Embryonic facial prominence (tissue), 1 donor: Measurements from ENCODE around the gene SMIM8.
A peak's percentile ranks its signal among the peaks of the same experiment; 100 is the strongest.
"Not testable (repeated sequence)": the region's sequence is repeated elsewhere in the genome, so short reads cannot be mapped to it uniquely, and the experiment has no call there.

Source experiments
- DNase-seq: peaks from one replicate; pipeline ENCODE4 v3.0.0-alpha.2; 2016; ENCODE audit errors: extremely low spot score

Gene SMIM8, protein sequence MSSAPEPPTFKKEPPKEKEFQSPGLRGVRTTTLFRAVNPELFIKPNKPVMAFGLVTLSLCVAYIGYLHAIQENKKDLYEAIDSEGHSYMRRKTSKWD

DNA sequence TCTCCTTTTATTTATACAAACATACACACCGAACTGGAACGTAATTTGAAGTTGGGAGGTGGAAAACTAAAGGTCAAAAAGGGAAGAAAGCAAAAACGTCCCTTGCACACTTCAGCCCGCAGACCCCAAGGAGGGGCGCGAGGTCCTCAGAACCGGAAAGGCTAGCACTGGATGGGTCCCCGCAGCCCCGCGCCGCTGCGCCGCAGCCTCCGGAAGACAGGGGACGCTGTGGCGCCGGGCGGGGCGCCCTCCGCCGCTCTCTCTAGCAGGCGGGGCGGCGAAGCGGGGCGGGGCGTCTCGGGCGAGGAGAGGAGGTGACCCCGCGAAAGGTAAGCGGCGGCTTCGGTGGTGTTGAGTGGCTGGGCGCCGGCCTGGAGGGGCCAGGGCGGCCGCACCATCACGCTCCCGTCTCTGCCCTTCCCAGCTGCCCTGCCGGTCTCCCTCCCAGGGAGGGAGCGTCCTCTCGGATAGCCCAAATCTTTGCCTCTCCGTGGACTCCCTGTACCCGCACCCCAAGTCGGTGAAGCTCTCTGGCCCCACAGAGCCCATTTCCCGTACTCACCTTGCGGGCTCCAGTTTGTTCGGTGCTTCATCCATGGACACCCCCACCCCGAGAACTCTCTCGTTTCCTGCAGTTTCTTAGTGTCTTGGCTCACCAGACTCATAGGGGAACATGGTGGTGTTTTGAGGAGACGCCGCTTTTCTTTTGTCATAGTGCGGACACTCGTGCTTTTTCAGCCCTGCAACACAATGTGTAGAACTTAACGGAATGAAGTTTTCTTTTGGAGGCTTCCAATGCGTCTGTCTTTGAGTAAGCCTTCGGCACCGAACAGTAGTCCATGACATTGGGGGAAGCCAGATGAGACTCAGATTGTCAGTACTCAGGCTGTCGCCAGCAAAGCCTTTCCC, at the start of gene SMIM8:
Gene SMIM8, plus strand, starts transcription at position 285 of the 909 bp plus-strand sequence. CDS start 14,444 bp downstream, outside the sequence.
- DNase-seq, result peak; percentile 58

DNA sequence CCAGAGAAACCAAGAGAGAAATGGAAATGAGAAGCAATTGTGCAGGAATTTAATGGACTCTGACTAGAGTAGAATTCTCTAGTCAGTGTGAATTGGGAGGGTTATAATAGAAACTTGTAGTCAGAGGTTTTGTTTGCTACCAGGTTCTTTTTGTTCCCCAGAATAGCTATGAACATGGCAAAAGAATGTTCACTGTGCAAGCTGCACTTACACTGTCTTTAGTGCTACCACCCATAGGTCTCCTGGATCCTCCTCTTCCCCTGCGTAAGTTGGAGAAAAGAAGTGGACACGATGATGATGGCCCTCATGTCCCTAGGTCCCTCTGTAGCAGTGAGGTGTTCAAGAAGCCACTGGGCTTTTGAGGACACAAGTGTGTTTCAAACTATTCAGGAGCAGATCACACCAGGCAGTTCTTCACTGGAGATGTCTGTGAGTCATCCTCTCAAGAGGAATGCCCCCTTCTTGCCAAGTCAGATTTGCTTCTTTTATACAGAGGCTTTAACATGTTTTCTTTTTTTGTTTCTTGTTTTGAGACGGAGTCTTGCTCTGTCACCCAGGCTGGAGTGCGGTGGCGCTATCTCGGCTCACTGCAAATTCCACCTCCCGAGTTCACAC, 47.6 kb upstream of the SMIM8 start:
- no peak for DNase-seq

DNA sequence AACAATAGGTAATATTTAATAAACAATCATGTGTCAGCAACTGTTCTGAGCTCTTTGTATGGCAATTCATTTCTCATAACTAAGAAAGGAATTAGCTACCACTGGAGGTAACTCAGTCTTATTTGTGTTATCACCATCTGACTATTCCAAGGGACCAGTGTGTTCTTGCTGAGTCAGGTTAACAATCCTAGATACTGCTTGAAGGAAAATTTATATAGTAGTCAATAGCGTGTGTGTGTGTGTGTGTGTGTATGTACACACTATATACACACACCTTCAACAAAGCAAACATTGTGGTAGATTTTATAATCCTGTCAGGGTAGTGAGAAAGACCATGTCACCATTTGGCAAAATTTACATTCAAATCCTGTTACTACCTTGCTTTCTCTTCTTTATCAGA, 45.8 kb upstream of the SMIM8 start:
- no peak for DNase-seq

DNA sequence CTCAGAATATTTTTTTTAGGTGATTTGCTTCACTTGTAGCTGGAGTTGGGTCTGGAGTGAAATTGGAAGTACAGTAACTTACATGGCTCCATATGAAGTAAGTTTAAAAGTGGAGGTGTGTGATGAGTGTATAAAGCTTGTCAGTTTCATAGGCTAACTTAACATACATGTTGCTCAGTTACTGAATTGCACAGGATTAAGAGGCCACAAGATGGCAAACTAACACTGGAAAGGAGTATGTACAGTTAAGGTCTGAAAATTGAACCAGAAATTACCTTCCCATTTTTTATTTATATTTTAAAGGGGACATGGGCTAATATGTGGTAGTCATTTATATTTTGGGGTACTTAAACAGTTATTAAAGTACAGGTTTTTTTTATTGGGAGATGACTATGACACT, 45.3 kb upstream of the SMIM8 start:
- no peak for DNase-seq

DNA sequence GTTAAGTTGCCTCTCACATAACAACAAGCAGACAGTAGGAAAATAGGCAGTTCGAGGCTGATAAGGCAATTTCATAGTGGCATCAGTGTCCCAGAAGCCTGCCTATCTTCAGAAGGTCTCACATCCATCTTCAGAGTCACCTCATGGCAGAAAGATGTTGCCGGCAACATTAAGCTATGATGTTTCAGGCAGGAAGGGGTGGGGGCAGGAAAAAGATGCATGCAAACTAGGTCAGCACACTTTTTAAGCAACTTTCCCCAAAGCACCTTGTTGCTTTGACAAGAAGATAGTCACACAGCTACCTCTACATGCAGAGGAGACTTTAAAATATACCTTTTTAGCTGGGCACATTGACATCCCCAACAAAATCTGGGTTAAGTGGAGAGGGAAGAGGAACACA, 43.2 kb upstream of the SMIM8 start:
- no peak for DNase-seq

DNA sequence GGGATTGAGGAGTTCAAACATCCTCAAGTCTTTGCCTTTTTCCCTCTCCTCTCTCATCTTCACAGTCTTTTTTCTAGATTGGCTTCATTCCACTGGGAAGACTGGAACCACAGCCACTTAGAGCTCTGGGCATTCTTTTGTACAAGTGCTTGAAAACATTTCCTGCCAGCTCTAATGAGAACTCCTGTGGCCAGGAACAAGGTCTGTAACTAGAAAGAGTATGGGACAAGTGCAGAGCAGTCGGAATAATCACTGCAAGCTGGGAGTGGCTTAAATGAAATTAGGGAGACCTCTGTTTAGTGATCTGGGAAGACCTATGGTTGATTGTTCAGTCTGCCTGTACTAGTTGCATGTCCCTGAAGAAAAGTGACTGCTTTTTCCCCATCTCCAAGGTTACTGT, 41.0 kb upstream of the SMIM8 start:
- DNase-seq, result no peak

DNA sequence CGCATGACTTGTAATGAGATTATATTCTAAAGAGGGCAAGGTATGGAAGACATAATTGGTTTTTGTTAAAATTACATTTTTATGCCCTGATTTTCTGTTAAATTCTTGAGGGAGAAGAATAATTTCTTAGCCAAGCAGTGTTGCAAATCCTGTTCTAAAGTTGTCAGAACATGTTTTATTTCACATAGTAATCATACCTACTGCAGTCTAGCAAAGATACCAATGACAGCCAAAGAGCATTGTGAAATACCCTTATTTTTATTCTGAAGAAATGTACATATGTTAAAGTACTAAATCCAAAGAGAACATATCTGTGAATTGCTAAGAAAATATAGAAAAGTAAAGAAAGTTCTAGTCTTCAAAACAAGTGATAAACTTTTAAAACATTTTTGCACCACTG, 39.6 kb upstream of the SMIM8 start:
- DNase-seq, result no peak

DNA sequence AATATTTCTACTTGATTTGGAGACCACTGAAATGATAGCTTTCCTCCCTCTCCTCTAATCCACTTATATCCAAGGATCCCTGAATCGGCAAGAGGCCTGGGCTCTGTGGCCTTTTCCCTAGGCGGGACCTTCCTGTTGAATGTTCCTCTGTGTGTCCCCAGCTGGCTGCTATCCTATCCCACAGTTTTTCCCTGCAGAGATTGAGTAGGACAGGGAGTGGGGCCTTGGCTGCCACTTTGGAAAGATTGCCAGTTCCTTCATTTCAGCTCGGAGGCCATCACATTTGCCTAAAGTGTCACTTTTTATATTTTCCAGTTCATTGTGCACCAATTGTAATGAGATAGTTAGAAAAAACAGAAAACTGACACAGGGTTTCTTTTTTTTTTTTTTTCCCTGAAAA, 38.9 kb upstream of the SMIM8 start:
- DNase-seq, result no peak

DNA sequence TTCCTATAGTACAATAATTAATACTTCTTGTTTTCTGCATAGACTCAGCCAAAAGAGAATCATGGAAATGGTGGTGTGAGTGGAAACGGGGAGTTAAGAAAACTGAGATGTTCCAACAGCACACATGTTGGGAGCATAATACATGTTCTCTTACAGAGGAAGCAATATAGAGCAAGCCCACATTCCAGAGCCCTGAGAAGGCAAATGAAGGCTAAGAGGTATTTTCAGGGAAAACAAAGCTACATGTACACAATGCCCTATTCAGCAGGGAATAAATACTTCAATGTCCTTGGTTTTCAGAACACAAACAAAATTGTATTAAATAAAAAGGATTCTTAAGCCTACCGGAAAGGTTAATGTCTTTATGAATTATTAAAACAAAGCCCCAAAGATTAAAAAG, 35.1 kb upstream of the SMIM8 start:
- DNase-seq, result no peak

DNA sequence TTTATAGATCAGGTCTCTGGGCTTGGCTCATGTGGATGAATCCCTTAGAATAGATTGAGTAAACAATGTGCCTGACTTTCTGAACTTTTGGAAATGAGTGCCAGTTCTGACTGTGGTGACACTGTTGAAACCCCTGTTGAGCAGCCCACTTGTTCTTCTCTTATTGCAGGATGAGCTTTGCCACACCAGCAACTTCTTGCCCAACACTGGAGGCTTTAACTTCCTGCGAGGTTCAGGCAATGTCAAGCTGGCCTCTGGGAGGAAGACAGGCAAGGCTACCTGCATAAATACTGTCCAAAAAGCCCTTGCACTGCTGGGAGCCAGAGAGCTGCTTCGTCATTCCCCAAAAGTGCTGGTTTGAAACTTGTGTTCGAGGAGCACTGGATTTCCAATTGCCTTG, 32.8 kb upstream of the SMIM8 start:
- DNase-seq, result no peak

DNA sequence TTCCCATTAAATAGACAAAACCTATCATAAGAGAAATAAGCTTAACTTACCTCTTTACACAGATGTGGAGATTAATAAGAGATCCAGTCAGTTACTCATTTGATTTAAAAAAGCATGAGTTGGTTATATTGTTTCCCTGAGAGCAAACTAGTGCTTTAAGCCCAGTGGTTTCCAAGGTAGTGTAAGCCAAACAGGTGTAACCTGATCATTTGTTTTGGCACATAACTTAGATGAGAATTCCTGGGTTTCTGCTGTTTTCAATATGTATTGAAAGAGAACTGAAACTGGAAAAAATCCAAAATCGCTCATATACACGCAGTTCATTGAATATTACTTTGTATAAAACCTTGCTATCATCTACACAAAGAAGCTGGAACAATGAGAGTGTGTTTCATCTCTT, 30.5 kb upstream of the SMIM8 start:
- DNase-seq, result peak; percentile 61

DNA sequence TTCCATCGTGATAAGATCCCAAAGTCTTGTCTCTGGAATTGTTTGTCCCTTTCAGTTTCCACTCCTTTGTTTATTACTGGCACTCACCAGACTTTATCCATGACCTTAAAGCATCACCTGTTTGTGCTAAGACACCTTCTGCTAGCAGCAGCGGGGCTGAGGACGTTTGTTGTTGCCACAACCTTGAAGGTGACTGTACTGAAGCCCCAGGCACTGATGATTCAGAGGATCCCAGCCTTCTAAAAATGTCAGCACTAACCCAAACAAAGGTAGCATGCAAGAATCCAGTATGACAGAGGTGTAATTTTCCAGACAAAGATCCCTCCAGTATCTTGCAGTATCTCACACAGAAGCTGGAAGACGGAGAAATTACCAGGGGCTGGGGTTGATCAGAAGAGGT, 28.9 kb upstream of the SMIM8 start:
- DNase-seq, result no peak

DNA sequence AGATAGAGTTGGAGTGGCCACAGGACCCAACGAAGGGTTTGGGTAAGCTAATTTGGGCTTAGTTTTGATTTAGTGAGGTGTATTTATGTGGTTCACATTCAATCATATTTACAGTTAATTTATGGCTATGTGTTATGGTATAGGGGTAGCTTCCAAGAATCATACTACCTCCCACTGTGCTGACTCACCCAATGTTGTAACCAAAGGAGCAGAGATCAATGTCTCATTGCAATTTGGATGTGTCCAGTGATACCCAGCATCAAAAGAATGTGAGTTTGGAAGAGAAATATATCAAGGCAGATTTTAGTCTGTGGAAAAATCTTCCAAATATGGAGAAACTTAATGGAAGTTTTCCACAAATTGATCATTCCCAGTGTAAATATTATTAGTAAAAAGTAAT, 25.3 kb upstream of the SMIM8 start:
- no peak for DNase-seq

DNA sequence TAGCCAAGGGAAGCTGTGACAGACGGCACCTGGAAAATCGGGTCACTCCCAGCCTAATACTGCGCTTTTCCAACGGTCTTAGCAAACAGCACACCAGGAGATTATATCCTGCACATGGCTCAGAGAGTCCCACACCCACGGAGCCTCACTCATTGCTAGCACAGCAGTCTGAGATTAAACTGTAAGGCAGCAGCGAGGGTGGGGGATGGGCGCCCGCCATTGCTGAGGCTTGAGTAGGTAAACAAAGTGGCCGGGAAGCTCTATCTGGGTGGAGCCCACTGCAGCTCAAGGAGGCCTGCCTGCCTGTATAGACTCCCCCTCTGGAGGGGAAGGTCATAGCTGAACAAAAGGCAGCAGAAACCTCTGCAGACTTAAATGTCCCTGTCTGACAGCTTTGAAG, 21.1 kb upstream of the SMIM8 start:
- not testable (repeated sequence) for DNase-seq

DNA sequence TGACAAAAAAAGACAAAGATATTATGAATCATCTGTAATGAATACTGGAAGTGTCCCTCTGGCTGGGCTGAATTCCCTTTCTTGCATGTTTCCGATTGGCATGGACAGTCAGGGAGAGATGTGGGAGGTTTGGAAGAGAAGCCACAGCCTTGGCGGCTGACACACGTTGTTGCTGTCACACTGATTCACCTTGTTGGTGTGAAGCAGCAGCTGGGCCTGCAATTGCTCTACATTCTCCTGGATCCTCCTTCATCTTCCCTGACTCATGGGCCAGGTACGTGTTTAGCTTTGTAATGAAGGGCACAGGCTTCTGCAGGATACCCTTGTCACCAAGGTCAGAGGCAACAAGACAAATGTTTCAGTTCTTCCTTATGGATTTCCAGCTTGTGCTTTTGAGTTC, 13.4 kb upstream of the SMIM8 start:
- no peak for DNase-seq

DNA sequence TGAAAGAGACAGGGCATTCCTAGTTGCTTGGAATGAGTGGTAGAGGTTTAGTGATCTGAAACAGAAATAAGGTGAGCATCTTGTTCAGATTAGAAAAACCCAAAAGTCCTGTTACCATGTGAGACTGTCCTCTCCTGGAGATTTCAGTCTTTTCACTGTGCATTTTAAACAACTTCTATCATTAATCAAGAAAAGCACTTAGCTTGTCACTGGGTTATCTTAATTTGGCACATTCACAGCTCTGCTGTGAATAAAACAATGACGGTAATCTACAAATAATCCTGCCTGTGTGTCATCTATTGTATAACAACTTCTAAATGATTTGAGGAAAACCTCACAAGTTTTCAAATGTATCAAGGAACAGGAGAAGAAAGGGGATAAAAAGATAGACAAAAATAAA, 9.5 kb upstream of the SMIM8 start:
- DNase-seq, result no peak

DNA sequence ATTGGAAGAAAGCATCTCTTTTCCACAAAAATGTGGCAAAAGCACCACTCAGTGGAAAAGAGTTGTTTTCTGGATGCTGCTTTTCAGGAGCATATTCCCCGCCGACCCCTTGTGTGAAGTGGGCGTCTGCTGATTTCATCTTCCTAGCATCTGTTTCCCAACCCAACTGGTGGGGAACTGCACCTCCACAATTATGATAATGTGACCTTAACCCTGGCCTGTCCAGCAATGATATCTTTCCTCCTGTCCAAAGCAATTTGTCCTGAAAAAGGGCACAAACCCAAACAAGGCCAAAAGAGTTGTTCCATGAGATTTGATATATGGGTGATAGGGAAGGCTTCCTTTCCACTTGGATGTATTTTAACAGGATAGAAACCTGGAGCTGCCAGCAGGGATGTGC, 7.3 kb upstream of the SMIM8 start:
- DNase-seq, result no peak

DNA sequence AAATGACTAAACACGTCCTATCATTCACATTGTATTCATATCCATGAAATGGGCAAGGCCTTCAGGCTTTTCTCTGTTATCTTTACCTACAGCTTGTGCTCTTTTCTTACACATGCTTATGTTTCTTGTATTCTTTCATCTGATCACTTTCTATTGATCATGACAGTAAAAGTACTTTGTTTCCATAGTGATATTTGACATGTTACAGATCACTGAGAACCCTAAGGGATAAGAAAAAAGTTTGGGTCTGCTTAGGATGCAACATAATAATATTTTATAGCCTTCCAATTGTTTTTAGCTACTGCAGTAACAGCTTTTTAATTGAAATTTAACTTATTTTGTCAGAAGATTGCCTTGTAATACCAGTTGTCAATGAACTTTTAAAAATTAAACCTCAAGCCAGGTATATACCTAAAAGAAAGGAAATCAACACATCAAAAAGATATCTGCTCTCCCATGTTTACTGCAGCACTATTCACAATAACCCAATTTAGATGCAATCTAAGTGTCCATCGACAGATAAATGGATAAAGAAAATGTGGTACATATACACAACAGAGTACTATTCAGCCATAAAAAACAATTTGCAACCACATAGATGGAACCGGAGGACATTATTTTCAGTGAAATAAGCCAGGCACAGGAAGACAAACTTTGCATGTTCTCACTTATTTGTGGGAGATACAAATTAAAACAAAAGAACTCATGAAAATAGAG, 3.0 kb upstream of the SMIM8 start:
- DNase-seq, result no peak

DNA sequence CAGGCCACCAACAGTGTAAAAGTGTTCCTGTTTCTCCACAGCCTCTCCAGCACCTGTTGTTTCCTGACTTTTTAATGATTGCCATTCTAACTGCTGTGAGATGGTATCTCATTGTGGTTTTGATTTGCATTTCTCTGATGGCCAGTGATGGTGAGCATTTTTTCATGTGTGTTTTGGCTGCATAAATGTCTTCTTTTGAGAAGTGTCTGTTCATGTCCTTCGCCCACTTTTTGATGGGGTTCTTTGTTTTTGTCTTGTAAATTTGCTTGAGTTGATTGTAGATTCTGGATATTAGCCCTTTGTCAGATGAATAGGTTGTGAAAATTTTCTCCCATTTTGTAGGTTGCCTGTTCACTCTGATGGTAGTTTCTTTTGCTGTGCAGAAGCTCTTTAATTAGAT, 1.5 kb downstream of the SMIM8 start:
- not testable (repeated sequence) for DNase-seq

DNA sequence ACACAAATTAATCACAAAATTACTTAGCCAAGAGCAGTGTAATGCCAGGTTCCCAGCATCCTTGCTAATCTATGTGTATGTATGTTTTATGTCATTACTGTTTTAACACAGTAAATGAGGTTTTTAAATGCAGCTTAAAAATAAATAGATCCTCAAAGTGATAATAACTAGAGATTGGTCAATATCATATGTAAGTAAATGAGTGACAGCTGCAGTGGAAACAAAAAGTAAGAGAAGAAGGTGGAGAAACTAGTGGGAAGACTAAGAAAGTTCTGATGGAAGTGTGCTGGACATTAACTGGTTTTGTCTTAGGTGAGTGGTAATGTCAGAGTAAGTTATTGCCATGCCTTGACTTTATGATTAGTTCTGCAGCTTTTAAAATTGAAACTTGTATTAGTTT, 8.6 kb downstream of the SMIM8 start:
- no peak for DNase-seq

DNA sequence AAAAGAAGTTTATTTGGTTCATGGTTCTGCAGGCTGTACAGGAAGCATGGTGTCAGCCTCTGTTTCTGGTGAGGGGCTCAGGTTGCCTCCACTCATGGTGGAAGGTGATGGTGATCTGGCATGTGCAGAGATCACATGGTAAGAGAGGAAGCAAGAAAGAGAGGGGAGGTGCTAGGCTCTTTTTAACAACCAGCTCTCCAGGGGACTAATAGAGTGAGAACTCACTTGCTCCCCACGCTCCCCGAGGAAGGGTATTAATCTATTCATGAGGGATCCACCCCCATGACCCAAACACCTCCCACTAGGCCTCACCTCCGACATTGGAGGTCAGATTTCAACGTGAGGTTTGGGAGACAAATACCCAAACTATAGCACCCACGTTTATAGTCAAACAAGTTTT, 10.6 kb downstream of the SMIM8 start:
- DNase-seq, result no peak

DNA sequence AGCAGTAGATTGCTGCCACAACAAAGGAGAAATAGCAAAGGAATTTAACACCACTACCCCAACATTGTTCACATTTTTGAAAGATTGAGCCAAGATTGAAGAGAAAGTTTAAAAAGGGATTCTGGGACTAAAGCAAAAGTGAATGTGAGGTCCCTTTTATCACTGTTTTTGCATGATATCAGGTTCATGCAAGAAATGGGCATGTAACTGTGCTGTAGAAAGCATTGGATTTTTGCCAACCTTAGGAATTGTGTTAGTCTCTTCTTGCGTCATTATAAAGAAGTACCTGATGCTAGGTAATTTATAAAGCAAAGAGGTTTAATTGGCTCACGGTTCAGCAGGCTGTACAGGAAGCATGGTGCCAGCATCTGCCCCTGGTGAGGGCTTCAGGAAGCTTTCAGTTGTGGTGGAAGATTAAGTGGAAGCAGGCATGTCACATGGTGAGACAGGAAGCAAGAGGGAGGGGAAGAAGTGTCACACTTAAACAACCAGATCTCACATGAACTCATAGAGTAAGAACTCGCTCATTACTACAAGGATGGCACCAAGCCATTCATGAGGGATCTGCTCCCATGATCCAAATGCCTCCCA, 11.3 kb downstream of the SMIM8 start:
- no peak for DNase-seq
